Measurements from ENCODE around the gene SLFN12L.

DNA sequence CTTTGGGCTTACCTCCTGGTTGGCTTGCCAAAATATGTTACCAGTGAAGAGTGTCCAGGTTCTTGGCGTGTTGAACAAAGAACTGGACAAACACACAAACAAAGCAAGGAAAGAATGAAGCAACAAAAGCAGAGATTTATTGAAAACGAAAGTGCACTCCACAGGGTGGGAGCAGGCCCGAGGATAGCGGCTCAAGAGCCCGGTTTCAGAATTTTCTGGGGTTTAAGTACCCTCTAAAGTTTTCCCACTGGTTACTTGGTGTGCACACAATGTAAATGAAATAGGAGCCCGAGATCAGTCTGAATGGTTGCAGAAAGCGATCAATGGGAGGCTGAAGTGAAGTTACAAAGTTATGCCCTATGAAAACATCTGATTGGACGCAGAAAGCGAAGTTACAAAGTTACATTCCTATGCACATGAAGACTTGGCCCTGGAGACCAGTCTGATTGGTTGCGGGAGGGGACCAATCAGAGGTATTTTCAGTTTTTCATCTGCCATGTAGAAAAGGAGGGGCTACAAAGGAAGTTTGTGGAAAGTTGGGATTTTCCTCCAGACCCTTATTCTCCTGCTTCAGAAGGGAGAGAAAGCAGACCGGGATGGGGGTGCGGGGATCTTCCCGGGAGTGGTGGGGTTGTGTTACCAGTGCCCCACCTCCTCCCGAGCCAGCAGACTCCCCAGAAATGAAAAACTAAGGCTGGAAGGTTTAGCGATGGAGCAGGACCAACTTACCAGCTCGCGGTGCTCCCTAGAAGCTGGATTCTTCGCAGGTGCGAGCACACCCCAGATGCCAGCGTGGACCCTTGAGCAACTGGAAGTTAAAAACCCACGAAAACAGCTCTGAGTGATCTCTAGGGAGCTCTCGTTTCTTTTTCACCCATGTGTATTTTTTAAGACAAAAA lies 105.1 kb downstream of the SLFN12L start, which contains the start of gene SLFN12:
- TF ChIP-seq, protein P1, sequence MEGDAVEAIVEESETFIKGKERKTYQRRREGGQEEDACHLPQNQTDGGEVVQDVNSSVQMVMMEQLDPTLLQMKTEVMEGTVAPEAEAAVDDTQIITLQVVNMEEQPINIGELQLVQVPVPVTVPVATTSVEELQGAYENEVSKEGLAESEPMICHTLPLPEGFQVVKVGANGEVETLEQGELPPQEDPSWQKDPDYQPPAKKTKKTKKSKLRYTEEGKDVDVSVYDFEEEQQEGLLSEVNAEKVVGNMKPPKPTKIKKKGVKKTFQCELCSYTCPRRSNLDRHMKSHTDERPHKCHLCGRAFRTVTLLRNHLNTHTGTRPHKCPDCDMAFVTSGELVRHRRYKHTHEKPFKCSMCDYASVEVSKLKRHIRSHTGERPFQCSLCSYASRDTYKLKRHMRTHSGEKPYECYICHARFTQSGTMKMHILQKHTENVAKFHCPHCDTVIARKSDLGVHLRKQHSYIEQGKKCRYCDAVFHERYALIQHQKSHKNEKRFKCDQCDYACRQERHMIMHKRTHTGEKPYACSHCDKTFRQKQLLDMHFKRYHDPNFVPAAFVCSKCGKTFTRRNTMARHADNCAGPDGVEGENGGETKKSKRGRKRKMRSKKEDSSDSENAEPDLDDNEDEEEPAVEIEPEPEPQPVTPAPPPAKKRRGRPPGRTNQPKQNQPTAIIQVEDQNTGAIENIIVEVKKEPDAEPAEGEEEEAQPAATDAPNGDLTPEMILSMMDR (conservative IDR thresholded peaks at IDR 0.05; ENCODE audit: low read depth, low read length): no peak
- TF ChIP-seq EZH2 (IDR thresholded peaks at IDR 0.05; ENCODE audit: low read length, unreplicated experiment) (no peak), EZH2phosphoT487 (IDR thresholded peaks at IDR 0.05; ENCODE audit: borderline replicate concordance, low read length) (no peak)
